ENCODE results near the gene SLC9A1.

DNA sequence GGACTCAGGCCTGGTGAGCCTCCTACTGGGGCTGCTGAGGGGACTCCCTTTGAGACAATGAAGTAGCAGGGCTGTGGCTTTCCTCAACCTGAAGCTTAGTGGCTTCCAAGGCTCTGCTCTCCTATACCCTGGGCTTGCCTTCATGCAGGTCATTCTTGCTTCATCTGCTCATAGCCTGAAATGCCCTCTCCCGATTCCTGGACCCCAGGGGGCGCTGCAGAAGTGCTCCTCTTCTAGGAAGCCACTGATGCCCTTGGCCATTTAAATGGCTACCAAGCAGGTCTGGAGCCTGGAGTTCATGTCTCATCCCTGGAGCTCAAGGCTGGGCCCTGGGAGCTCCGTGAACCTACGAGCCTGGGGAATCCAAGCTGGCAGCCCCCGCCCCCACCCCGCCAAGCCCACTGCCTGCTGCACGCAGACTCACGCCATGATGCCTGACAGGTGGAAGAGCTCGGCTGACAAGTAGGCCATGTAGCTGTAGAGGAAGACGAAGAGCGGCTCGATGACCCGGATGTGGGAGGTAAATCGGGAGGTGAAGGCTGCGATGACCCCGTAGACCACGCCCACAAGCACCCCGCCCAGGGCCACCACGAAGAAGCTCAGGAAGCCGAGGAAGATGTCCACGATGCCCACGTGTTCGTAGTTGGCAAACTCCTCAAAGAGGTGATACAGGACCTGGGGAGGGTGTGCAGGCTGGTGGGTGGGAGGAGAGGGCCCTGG lies 45.7 kb downstream of the SLC9A1 start:
- no peak for TF ChIP-seq EZH2 (IDR thresholded peaks at IDR 0.05; ENCODE audit: insufficient read depth, poor library complexity, severe bottlenecking)
- no peak for TF ChIP-seq EZH2phosphoT487 (IDR thresholded peaks at IDR 0.05; ENCODE audit: insufficient read depth, low read depth)

All from GM23248 (cell line).